HepG2 (cell line): Measurements from ENCODE around the gene ZNF771. TPM values are rescaled to one million over a fixed set of nuclear protein-coding genes. Genes with fewer than 3 reads are reported as not detected.

Experiments
- ARHGAP35 ChIP-seq: sonication (generic); formaldehyde crosslinking; IDR thresholded peaks from 2 replicates; pipeline ENCODE4 v1.9.0; 2022; ENCODE audit warnings: mild to moderate bottlenecking, inconsistent platforms, moderate library complexity, missing genetic modification reagents, borderline replicate concordance
- FOXO4 ChIP-seq: sonication (generic); formaldehyde crosslinking; conservative IDR thresholded peaks from 2 replicates; pipeline ENCODE4 v1.8.1; 2023; ENCODE audit warnings: missing genetic modification reagents
- GLMP ChIP-seq: sonication (generic); formaldehyde crosslinking; IDR thresholded peaks from 2 replicates; pipeline ENCODE4 v1.9.0; 2021; ENCODE audit warnings: missing genetic modification reagents, mild to moderate bottlenecking, borderline replicate concordance
- GZF1 ChIP-seq: sonication (generic); formaldehyde crosslinking; IDR thresholded peaks from 2 replicates; pipeline ENCODE4 v1.5.1; 2020; ENCODE audit warnings: mild to moderate bottlenecking, missing genetic modification reagents
- HNF4G ChIP-seq, 2 experiments: sonication (generic) in 1 of 2; formaldehyde crosslinking in 1 of 2; IDR thresholded peaks; 2 replicates each; pipeline versions ENCODE4 v1.4.0 to v1.6.1; 2011 to 2020; ENCODE audit warnings: borderline replicate concordance in 2 of 2, low read depth in 2 of 2, mild to moderate bottlenecking in 2 of 2, low read length in 1 of 2, missing genetic modification reagents in 1 of 2, moderate library complexity in 1 of 2
- MIER2 ChIP-seq: IDR thresholded peaks from 2 replicates; pipeline ENCODE4 v1.6.1; 2016; ENCODE audit warnings: missing biosample characterization, missing genetic modification reagents
- MYNN ChIP-seq: sonication (generic); formaldehyde crosslinking; IDR thresholded peaks from 2 replicates; pipeline ENCODE4 v1.4.0; 2020; ENCODE audit warnings: mild to moderate bottlenecking, low read depth, missing genetic modification reagents
- SALL1 ChIP-seq: sonication (generic); formaldehyde crosslinking; IDR thresholded peaks from 2 replicates; pipeline ENCODE4 v1.8.0; 2022; ENCODE audit warnings: mild to moderate bottlenecking, missing genetic modification reagents
- SP5 ChIP-seq: IDR thresholded peaks from 2 replicates; pipeline ENCODE4 v1.6.1; 2016; ENCODE audit warnings: low read depth, borderline replicate concordance
- TCF7L2 ChIP-seq: IDR thresholded peaks from 2 replicates; pipeline ENCODE4 v1.6.1; 2011; ENCODE audit warnings: mild to moderate bottlenecking, low read depth, low read length, moderate library complexity
- XRCC5 ChIP-seq: fragments of 200-400 bp; formaldehyde crosslinking; optimal IDR thresholded peaks from 2 replicates; pipeline ENCODE3; 2017; ENCODE audit warnings: mild to moderate bottlenecking, low read length
- ZBTB33 ChIP-seq: sonication (generic); formaldehyde crosslinking; IDR thresholded peaks from 2 replicates; pipeline ENCODE4 v1.4.0; 2020; ENCODE audit warnings: missing genetic modification reagents
- ZBTB39 ChIP-seq: sonication (generic); formaldehyde crosslinking; IDR thresholded peaks from 2 replicates; pipeline ENCODE4 v1.5.0; 2020; ENCODE audit warnings: missing genetic modification reagents
- ZNF160 ChIP-seq: sonication (generic); formaldehyde crosslinking; IDR thresholded peaks from 2 replicates; pipeline ENCODE4 v1.8.0; 2022; ENCODE audit warnings: mild to moderate bottlenecking, inconsistent platforms, missing genetic modification reagents
- ZNF354B ChIP-seq: sonication (generic); formaldehyde crosslinking; IDR thresholded peaks from 2 replicates; pipeline ENCODE4 v1.8.0; 2022; ENCODE audit warnings: mild to moderate bottlenecking, missing genetic modification reagents
- ZNF7 ChIP-seq: IDR thresholded peaks from 2 replicates; pipeline ENCODE4 v1.6.1; 2016; ENCODE audit warnings: missing biosample characterization, missing genetic modification reagents
- ZNF883 ChIP-seq: sonication (generic); formaldehyde crosslinking; IDR thresholded peaks from 2 replicates; pipeline ENCODE4 v1.5.1; 2020; ENCODE audit warnings: mild to moderate bottlenecking, missing genetic modification reagents; ENCODE audit errors: not compliant biosample characterization
- polyA plus RNA-seq, 8 experiments: library from polyadenylated mRNA; depleted of rRNA in 3 of 8; stranded (reverse) in 7 of 8; unstranded in 1 of 8; fragments of >200 nt; fragmentation: Illumina TruSeq in 4 of 8; extraction: Trizol in 4 of 8; gene quantifications; 2 replicates each; pipeline versions ENCODE4 v1.2.1 to v1.2.3, GENCODE V29; 2011 to 2016; ENCODE audit warnings: low read depth in 4 of 8, missing spikeins in 1 of 8, mixed read lengths in 1 of 8; ENCODE audit not compliant: insufficient read depth in 1 of 8
- total RNA-seq, 5 experiments: library from RNA; depleted of rRNA; stranded (reverse); fragments of >200 nt; fragmentation: Illumina TruSeq; extraction: Trizol; gene quantifications; 2 replicates each; pipeline ENCODE4 v1.2.3, GENCODE V29; 2016; ENCODE audit warnings: low read depth in 1 of 5
- TF ChIP-seq, protein P1 (sequence below): conservative IDR thresholded peaks from 2 replicates; pipeline ENCODE4 v1.6.1; 2018; ENCODE audit warnings: missing genetic modification reagents
- TF ChIP-seq, protein P2 (sequence below): sonication (generic); formaldehyde crosslinking; conservative IDR thresholded peaks from 2 replicates; pipeline ENCODE4 v1.5.0; 2020; ENCODE audit warnings: missing genetic modification reagents

Gene ZNF771
- total and polyA plus RNA-seq, 2 of the 13 experiments (the other 11 are each of a cell fraction or from before 2014, with no cell fraction given), result 5.0 to 11.8 TPM

- TF ChIP-seq FOXO4 (CRISPR knock-in tag), result peak; percentile 95; the same call in 1 of the 2 replicates
- TF ChIP-seq GLMP, result no peak
- 0 out of 2 replicates have a peak, but pooled peaks have one; percentile 20 for TF ChIP-seq ZBTB39 (CRISPR knock-in tag)
- TF ChIP-seq HNF4G (IDR thresholded peaks at IDR 0.05; ENCODE audit: borderline replicate concordance, low read depth, low read length), result no peak; the same call in 1 of the 2 replicates
- no peak for TF ChIP-seq HNF4G (CRISPR knock-in tag; IDR thresholded peaks at IDR 0.05; ENCODE audit: borderline replicate concordance, low read depth)
- TF ChIP-seq ZBTB33 (CRISPR knock-in tag), result peak; percentile 92
- no peak; the same call in 1 of the 2 replicates for TF ChIP-seq ZNF7 (CRISPR knock-in tag)
- TF ChIP-seq GZF1 (CRISPR knock-in tag), result no peak
- TF ChIP-seq SP5 (CRISPR knock-in tag), result peak; percentile 4; the same call in 1 of the 2 replicates
- TF ChIP-seq XRCC5, result no peak
- TF ChIP-seq ZNF883 (CRISPR knock-in tag), result peak; percentile 26
- peak; percentile 56 for TF ChIP-seq ZNF354B (CRISPR knock-in tag)
- TF ChIP-seq, protein P1, sequence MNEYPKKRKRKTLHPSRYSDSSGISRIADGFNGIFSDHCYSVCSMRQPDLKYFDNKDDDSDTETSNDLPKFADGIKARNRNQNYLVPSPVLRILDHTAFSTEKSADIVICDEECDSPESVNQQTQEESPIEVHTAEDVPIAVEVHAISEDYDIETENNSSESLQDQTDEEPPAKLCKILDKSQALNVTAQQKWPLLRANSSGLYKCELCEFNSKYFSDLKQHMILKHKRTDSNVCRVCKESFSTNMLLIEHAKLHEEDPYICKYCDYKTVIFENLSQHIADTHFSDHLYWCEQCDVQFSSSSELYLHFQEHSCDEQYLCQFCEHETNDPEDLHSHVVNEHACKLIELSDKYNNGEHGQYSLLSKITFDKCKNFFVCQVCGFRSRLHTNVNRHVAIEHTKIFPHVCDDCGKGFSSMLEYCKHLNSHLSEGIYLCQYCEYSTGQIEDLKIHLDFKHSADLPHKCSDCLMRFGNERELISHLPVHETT (CRISPR knock-in tag), result 0 out of 2 replicates have a peak, but pooled peaks have one; percentile 48
- no peak for TF ChIP-seq TCF7L2
- peak; percentile 62; the same call in 1 of the 2 replicates for TF ChIP-seq ARHGAP35 (CRISPR knock-in tag)
- TF ChIP-seq ZNF160 (CRISPR knock-in tag), result no peak
- 0 out of 2 replicates have a peak, but pooled peaks have one; percentile 49 for TF ChIP-seq MIER2 (CRISPR knock-in tag)
- TF ChIP-seq, protein P2, sequence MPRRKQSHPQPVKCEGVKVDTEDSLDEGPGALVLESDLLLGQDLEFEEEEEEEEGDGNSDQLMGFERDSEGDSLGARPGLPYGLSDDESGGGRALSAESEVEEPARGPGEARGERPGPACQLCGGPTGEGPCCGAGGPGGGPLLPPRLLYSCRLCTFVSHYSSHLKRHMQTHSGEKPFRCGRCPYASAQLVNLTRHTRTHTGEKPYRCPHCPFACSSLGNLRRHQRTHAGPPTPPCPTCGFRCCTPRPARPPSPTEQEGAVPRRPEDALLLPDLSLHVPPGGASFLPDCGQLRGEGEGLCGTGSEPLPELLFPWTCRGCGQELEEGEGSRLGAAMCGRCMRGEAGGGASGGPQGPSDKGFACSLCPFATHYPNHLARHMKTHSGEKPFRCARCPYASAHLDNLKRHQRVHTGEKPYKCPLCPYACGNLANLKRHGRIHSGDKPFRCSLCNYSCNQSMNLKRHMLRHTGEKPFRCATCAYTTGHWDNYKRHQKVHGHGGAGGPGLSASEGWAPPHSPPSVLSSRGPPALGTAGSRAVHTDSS (CRISPR knock-in tag), result no peak
- no peak for TF ChIP-seq MYNN
- TF ChIP-seq SALL1 (CRISPR knock-in tag), result peak; percentile 78
Measured at GRCh38 chr16:30430428-30430970, 23.1 kb downstream of the ZNF771 start (continued).
